Fibroblast of skin of scalp (primary cell): ENCODE measurements around the gene CS.

Experiments used
- DNase-seq: peaks from one replicate; pipeline ENCODE4 v3.0.0-alpha.2; 2013

CS gene

DNA sequence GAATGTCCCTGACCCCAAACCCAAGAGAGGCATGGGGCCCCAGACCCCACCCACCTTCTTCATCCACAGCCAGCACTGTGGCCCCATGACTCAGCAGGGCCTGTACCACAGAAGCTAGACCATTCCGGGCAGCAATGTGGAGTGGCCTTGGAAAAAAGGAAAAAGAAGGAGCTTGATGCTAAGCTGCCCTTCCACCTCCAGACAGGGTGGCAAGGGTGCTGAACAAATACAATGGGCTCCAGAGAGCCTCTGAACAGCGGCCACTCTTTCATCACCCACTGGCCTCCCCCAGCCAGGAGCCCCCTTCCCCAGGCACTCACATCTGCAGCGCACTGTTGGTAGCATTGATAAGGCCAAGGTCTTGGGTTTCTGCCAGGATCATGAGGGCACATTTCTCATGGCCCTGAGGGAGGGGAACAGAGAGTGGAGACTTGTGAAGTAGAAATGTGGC lies 56.4 kb downstream of the CS start:
- no peak for DNase-seq

DNA sequence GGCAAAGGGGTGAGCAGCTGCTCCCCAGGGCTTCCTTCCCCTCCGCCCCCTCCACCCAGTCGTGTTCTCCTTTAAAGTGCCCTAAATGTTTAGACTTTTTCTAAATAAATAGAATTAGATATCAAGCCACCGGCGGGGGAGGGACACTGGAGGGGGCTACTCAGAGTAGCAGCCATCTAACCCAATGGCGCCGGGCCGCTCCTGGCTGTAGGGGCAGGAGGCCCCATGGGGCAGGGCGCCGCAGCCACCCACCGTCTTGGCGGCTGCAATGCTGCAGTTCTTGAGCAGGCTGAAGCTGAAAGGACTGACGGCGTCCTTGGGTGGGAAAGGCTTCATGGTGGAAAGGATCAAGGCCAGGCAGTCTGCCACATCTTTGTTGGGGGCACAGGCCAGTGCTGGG lies 57.1 kb downstream of the CS start:
- DNase-seq, result no peak

- no peak for DNase-seq
Measured at GRCh38 chr12:56241424-56242303, 58.5 kb downstream of the CS start.

DNA sequence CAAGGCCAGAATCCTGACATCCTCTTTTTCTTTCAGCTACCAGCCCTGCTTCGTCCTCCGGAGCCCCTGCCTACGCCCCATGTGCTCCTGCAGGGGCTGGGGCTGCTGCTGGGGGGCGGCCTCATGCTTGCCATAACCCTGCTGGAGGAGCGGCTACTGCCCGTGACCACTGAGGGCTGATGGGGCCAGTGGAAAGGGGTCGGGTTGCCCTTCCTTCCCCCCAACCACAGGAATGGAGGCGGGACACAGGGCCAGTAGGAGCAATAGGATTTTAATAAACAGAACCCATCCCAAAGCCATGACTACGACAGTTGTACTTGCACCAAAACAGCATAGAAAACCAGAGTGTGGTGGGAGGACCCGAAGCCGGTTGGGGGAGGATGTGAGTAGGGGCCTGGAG lies 62.6 kb downstream of the CS start:
- DNase-seq, result no peak

DNA sequence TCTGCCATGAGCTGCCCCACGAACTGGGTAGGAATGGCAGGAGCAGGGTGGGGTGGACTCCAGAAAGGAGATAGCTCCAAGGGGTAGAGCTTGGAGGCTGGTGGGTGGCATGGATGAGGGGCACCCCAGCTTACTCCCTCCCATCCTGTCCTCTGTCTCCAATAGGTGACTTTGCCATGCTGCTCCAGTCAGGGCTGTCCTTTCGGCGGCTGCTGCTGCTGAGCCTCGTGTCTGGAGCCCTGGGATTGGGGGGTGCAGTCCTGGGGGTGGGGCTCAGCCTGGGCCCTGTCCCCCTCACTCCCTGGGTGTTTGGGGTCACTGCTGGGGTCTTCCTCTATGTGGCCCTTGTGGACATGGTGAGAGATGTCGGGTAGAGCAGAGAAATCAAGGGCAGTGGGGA lies 63.1 kb downstream of the CS start:
- no peak for DNase-seq

- no peak for DNase-seq
Measured at GRCh38 chr12:56236091-56236490, 64.0 kb downstream of the CS start.

- DNase-seq, result no peak
Measured at GRCh38 chr12:56234746-56235436, 65.2 kb downstream of the CS start.

GRCh38 chr12:56231184-56231582 lies 68.9 kb downstream of the CS start:
- DNase-seq, result no peak

GRCh38 chr12:56230432-56231183 lies 69.5 kb downstream of the CS start:
- DNase-seq, result no peak

- DNase-seq, result no peak
Measured at GRCh38 chr12:56229916-56230431, 70.2 kb downstream of the CS start, which contains the start of gene SLC39A5. Gene SLC39A5 (plus strand): TSS chr12:56230051. CDS start chr12:56231275, 1,224 bp downstream.

DNA sequence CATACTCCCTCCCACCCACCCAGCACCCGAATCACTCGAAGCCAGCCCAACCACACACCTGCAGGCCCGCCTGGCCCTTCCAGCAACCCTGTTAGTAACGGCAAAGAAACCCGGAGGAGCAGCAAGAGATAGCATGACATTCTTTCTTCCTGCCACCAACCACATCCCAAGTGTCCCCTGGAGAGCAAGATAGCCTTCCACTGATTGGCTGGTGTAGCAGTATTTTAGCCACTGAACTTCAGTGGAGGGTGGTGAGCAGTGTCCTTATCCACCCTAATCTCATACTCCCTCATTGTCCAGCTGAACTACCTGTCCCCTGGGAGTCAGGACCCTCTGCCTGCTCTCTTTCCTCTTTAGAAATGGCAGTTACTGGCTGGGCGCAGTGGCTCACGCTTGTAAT lies 71.0 kb downstream of the CS start:
- no peak for DNase-seq

- no peak for DNase-seq
Measured at GRCh38 chr12:56224954-56225353, 75.2 kb downstream of the CS start.

GRCh38 chr12:56224102-56224701 lies 75.9 kb downstream of the CS start, which contains the start of gene NABP2:
Gene NABP2 (plus strand): TSS chr12:56224342. CDS start chr12:56224857, 515 bp downstream.
- DNase-seq, result peak; percentile 99

GRCh38 chr12:56223571-56224101 lies 76.5 kb downstream of the CS start:
- DNase-seq, result no peak

- no peak for DNase-seq
Measured at GRCh38 chr12:56222531-56222895, 77.6 kb downstream of the CS start.

GRCh38 chr12:56221757-56222530 lies 78.2 kb downstream of the CS start, which contains the start of gene RNF41:
Gene RNF41 (minus strand): TSS chr12:56221922. CDS start chr12:56214047, 7,875 bp downstream.
- peak; percentile 98 for DNase-seq
